GM12872 (cell line): ENCODE results near the gene CCNG2.

Experiments used
- CTCF ChIP-seq: IDR thresholded peaks from 3 replicates; pipeline ENCODE4 v1.5.1; 2011; ENCODE audit warnings: low read depth, mild to moderate bottlenecking, low read length, moderate library complexity; ENCODE audit not compliant: insufficient read depth

The CCNG2 gene

GRCh38 chr4:77189412-77189811 is 32.4 kb downstream of the CCNG2 start:
- no peak for TF ChIP-seq CTCF

GRCh38 chr4:77190053-77190452 is 33.0 kb downstream of the CCNG2 start:
- TF ChIP-seq CTCF: no peak

GRCh38 chr4:77193046-77193445 is 36.0 kb downstream of the CCNG2 start:
- TF ChIP-seq CTCF: no peak

- no peak for TF ChIP-seq CTCF
Measured at GRCh38 chr4:77193511-77194102, 36.6 kb downstream of the CCNG2 start.

GRCh38 chr4:77194366-77194765 is 37.4 kb downstream of the CCNG2 start:
- no peak for TF ChIP-seq CTCF

- no peak for TF ChIP-seq CTCF
Measured at GRCh38 chr4:77194989-77195388, 38.0 kb downstream of the CCNG2 start.

- no peak for TF ChIP-seq CTCF
Measured at GRCh38 chr4:77196866-77197265, 39.9 kb downstream of the CCNG2 start.
